Ishikawa (cell line): ENCODE results near the gene ZAP70.

Experiments
- CEBPB ChIP-seq: IDR thresholded peaks from 2 replicates; pipeline ENCODE4 v1.6.1; 2012
- CREB1 ChIP-seq: IDR thresholded peaks from 2 replicates; pipeline ENCODE4 v1.6.1; 2012; ENCODE audit warnings: low read depth
- EGR1 ChIP-seq: IDR thresholded peaks from 2 replicates; pipeline ENCODE4 v1.6.1; 2012
- EP300 ChIP-seq: IDR thresholded peaks from 2 replicates; pipeline ENCODE4 v1.6.1; 2012; ENCODE audit warnings: borderline replicate concordance
- FOXM1 ChIP-seq: IDR thresholded peaks from 2 replicates; pipeline ENCODE4 v1.6.1; 2012; ENCODE audit warnings: low read depth, borderline replicate concordance
- MAX ChIP-seq: IDR thresholded peaks from 2 replicates; pipeline ENCODE4 v1.6.1; 2012
- NFIC ChIP-seq: IDR thresholded peaks from 2 replicates; pipeline ENCODE4 v1.6.1; 2012
- RAD21 ChIP-seq: IDR thresholded peaks from 2 replicates; pipeline ENCODE4 v1.6.1; 2012; ENCODE audit warnings: low read depth
- TAF1 ChIP-seq: IDR thresholded peaks from 2 replicates; pipeline ENCODE4 v1.6.1; 2012; ENCODE audit warnings: low read depth, mild to moderate bottlenecking
- TCF12 ChIP-seq: IDR thresholded peaks from 2 replicates; pipeline ENCODE4 v1.6.1; 2012; ENCODE audit warnings: low read depth
- TEAD4 ChIP-seq: IDR thresholded peaks from 2 replicates; pipeline ENCODE4 v1.6.1; 2012
- YY1 ChIP-seq: IDR thresholded peaks from 2 replicates; pipeline ENCODE4 v1.6.1; 2012; ENCODE audit warnings: low read depth
- ZBTB7A ChIP-seq: IDR thresholded peaks from 2 replicates; pipeline ENCODE4 v1.6.1; 2012; ENCODE audit warnings: low read depth
- TF ChIP-seq, protein P1 (sequence below): IDR thresholded peaks from 2 replicates; pipeline ENCODE4 v1.6.1; 2012
- TF ChIP-seq, protein P2 (sequence below): IDR thresholded peaks from 2 replicates; pipeline ENCODE4 v1.6.1; 2012; ENCODE audit warnings: low read depth, mild to moderate bottlenecking

ZAP70 gene

DNA sequence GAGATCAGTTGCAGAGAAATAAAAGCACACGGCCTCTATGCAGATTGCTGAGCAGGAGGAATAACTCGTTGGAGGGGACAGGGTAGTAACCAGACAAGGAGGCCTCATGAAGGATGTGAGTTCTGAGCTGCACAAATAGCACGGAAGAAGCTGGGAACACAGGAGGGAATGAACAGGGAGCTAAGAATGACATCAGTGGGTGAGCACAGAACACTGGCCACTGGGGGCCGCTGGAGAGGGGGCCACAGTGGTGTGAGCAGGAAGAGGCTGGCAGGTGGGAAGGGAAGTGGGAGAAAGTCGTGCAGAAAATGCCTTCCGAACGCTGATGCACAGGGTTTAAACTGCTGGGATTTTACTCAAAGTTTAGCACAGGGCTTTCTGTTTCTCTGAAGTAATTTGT, 61.0 kb downstream of the ZAP70 start:
- no peak for TF ChIP-seq ZBTB7A
- TF ChIP-seq TAF1: no peak
- TF ChIP-seq CREB1: no peak
- no peak for TF ChIP-seq NFIC
- TF ChIP-seq, protein P1, sequence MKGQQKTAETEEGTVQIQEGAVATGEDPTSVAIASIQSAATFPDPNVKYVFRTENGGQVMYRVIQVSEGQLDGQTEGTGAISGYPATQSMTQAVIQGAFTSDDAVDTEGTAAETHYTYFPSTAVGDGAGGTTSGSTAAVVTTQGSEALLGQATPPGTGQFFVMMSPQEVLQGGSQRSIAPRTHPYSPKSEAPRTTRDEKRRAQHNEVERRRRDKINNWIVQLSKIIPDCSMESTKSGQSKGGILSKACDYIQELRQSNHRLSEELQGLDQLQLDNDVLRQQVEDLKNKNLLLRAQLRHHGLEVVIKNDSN: no peak
- TF ChIP-seq CEBPB: no peak
- TF ChIP-seq FOXM1: no peak
- no peak for TF ChIP-seq MAX
- no peak for TF ChIP-seq TEAD4
- TF ChIP-seq EP300: no peak
- TF ChIP-seq EGR1: no peak
- TF ChIP-seq, protein P2, sequence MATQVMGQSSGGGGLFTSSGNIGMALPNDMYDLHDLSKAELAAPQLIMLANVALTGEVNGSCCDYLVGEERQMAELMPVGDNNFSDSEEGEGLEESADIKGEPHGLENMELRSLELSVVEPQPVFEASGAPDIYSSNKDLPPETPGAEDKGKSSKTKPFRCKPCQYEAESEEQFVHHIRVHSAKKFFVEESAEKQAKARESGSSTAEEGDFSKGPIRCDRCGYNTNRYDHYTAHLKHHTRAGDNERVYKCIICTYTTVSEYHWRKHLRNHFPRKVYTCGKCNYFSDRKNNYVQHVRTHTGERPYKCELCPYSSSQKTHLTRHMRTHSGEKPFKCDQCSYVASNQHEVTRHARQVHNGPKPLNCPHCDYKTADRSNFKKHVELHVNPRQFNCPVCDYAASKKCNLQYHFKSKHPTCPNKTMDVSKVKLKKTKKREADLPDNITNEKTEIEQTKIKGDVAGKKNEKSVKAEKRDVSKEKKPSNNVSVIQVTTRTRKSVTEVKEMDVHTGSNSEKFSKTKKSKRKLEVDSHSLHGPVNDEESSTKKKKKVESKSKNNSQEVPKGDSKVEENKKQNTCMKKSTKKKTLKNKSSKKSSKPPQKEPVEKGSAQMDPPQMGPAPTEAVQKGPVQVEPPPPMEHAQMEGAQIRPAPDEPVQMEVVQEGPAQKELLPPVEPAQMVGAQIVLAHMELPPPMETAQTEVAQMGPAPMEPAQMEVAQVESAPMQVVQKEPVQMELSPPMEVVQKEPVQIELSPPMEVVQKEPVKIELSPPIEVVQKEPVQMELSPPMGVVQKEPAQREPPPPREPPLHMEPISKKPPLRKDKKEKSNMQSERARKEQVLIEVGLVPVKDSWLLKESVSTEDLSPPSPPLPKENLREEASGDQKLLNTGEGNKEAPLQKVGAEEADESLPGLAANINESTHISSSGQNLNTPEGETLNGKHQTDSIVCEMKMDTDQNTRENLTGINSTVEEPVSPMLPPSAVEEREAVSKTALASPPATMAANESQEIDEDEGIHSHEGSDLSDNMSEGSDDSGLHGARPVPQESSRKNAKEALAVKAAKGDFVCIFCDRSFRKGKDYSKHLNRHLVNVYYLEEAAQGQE: no peak
- no peak for TF ChIP-seq YY1
- TF ChIP-seq RAD21: no peak
- no peak for TF ChIP-seq TCF12

DNA sequence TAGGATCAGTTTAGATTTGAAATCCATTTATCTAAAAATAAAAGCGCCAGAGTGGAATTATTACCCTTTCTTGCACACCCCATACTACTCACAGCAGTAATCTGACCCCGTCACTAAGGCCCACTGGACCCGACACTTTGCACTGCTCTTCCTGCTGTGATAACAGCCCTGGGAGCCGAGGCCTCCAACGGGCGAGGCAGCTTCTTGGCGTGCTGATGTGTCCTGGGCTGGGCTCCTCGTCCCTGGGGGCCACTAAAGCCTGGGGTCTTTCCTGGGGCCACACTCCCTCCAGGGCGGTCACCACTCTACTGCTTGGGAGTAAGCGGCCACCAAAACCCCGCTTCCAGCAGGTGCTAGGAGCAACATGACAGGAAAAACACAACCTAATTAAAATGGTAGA, 61.7 kb downstream of the ZAP70 start:
- no peak for TF ChIP-seq NFIC
- TF ChIP-seq, protein P1: no peak
- TF ChIP-seq CEBPB: no peak
- no peak for TF ChIP-seq YY1
- TF ChIP-seq CREB1: no peak
- TF ChIP-seq TCF12: no peak
- no peak for TF ChIP-seq EP300
- no peak for TF ChIP-seq EGR1
- no peak for TF ChIP-seq TEAD4
- TF ChIP-seq TAF1: no peak
- TF ChIP-seq RAD21: no peak
- TF ChIP-seq MAX: no peak
- TF ChIP-seq ZBTB7A: no peak
- TF ChIP-seq FOXM1: no peak
- TF ChIP-seq, protein P2: no peak

DNA sequence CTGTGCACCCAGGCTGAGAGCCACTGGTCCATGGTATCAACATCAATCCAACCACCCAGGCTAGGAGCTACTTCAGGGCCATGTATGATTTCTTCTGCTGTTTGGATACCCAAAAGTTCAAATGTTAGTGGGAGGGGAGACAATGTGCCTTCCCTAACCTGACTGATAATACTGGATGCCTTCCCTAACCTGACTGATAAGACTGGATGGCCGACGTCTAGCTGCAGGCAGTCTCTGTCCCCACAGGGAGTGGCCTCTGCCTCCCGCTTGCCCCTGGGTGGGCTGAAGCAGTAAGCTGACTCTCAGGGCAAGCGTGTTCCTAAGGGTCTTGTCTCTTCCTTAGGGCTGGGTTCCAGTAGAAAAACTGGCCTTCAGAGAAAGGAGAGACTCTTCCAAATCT, 65.8 kb downstream of the ZAP70 start:
- TF ChIP-seq EGR1: no peak
- TF ChIP-seq NFIC: no peak
- no peak for TF ChIP-seq ZBTB7A
- no peak for TF ChIP-seq TAF1
- TF ChIP-seq EP300: no peak
- no peak for TF ChIP-seq YY1
- no peak for TF ChIP-seq RAD21

DNA sequence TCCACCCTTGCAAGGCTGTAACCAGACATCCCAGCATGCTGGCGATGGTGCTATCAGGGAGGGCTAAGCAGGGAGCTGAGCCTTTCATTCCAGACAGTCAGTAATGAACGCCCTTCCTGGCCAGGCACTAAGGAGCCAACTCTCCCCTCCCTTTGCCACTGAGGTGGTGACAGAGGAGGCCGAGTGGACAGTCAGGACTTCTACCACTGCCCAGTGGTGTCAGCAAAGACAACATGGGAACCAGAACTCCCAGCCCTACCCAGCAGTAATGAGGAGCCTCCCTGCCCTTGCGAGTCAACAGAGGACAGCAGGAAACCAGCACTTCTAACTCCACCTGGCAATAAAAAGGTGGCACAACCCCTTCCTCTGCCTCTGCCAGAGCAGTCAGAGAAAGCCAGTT, 68.6 kb downstream of the ZAP70 start:
- no peak for TF ChIP-seq ZBTB7A
- no peak for TF ChIP-seq NFIC
- TF ChIP-seq CREB1: no peak
- TF ChIP-seq EGR1: no peak
- no peak for TF ChIP-seq TAF1
- no peak for TF ChIP-seq TEAD4
- TF ChIP-seq EP300: no peak
- TF ChIP-seq, protein P2: no peak
- TF ChIP-seq, protein P1: no peak
- no peak for TF ChIP-seq MAX
- TF ChIP-seq YY1: no peak
- no peak for TF ChIP-seq FOXM1
- TF ChIP-seq CEBPB: no peak
- no peak for TF ChIP-seq TCF12
- TF ChIP-seq RAD21: no peak
